Stimulated activated CD8-positive, alpha-beta memory T cell treated with anti-CD3 and anti-CD28 coated beads, Interleukin-4, amount 100 ng/mL, for 24 hours (primary cell): ENCODE measurements around the gene PRICKLE3.
"Not testable (repeated sequence)": the region's sequence is repeated elsewhere in the genome, so short reads cannot be mapped to it uniquely, and the experiment has no call there.

Experiments
- DNase-seq: peaks from one replicate; pipeline ENCODE4 v3.0.0-alpha.2; 2020; ENCODE audit warnings: low read depth

Gene PRICKLE3

GRCh38 chrX:49179358-49179757 is 6.8 kb downstream of the PRICKLE3 start:
- DNase-seq, result no peak

GRCh38 chrX:49178537-49178936 is 7.6 kb downstream of the PRICKLE3 start:
- no peak for DNase-seq

- no peak for DNase-seq
Observed at GRCh38 chrX:49177873-49178480, 8.2 kb downstream of the PRICKLE3 start.

GRCh38 chrX:49177338-49177833 is 8.8 kb downstream of the PRICKLE3 start:
- DNase-seq, result no peak

- no peak for DNase-seq
Observed at GRCh38 chrX:49176421-49177326, 9.5 kb downstream of the PRICKLE3 start.

GRCh38 chrX:49175435-49176274 is 10.5 kb downstream of the PRICKLE3 start:
- DNase-seq, result no peak

- DNase-seq, result no peak
Observed at GRCh38 chrX:49174723-49175122, 11.4 kb downstream of the PRICKLE3 start.

- not testable (repeated sequence) for DNase-seq
Observed at GRCh38 chrX:49173544-49173943, 12.6 kb downstream of the PRICKLE3 start.

- DNase-seq, result peak; percentile 59
Observed at GRCh38 chrX:49172280-49172780, 13.8 kb downstream of the PRICKLE3 start.

GRCh38 chrX:49171752-49172279 is 14.4 kb downstream of the PRICKLE3 start, which contains the start of gene PLP2:
Gene PLP2, plus strand, starts transcription at chrX:49171898. Its CDS starts 103 bp downstream, at chrX:49172001.
- peak; percentile 62 for DNase-seq

GRCh38 chrX:49167740-49168108 is 18.4 kb downstream of the PRICKLE3 start:
- DNase-seq, result no peak

GRCh38 chrX:49166914-49167739 is 19.0 kb downstream of the PRICKLE3 start:
- DNase-seq, result peak; percentile 58

GRCh38 chrX:49165901-49166881 is 20.0 kb downstream of the PRICKLE3 start:
- peak; percentile 47 for DNase-seq

- no peak for DNase-seq
Observed at GRCh38 chrX:49164589-49165360, 21.4 kb downstream of the PRICKLE3 start.

GRCh38 chrX:49163555-49164419 is 22.4 kb downstream of the PRICKLE3 start:
- peak; percentile 60 for DNase-seq

- no peak for DNase-seq
Observed at GRCh38 chrX:49162620-49163019, 23.6 kb downstream of the PRICKLE3 start, which contains the start of gene MAGIX. Gene MAGIX, plus strand, starts transcription at chrX:49162758. Its CDS starts 132 bp downstream, at chrX:49162890.

GRCh38 chrX:49161632-49162031 is 24.5 kb downstream of the PRICKLE3 start:
- DNase-seq, result no peak

GRCh38 chrX:49160908-49161307 is 25.3 kb downstream of the PRICKLE3 start:
- no peak for DNase-seq
